ENCODE results near the gene NRXN3. TPM values are rescaled to one million over a fixed set of nuclear protein-coding genes. Genes with fewer than 3 reads are reported as not detected.

NRXN3 gene
- total RNA-seq, 1 experiment from 2014 or later, result not detected

GRCh38 chr14:78455896-78456435 is 285.8 kb downstream of the NRXN3 start:
- Histone ChIP-seq H4K20me1 (ENCODE audit: insufficient read depth) (no peaks in the 10 kb centered on the region), H3K4me2 (ENCODE audit: low read length) (no peak overlapping the region), H2AFZ (ENCODE audit: low read depth, low read length, poor library complexity, severe bottlenecking) (no peak overlapping the region), H3K4me3 (replicated peaks in 1 of 2; ENCODE audit: low read depth in 1 of 2, low read length in 2 of 2) (no peak overlapping the region), H3K9ac (ENCODE audit: low read length) (no peak overlapping the region), H3K27ac (ENCODE audit: low read depth, low read length) (no peak overlapping the region), H3K79me2 (ENCODE audit: insufficient read depth, low read length) (no peaks in the 10 kb centered on the region), H3K9me2 (ENCODE audit: insufficient read depth) (no peaks in the 10 kb centered on the region), H3K27me3 (ENCODE audit: insufficient read depth, low read length) (no peaks in the 10 kb centered on the region; the same call in 1 of the 2 replicates), H3K4me1 (ENCODE audit: control insufficient read depth in 1 of 2, insufficient read depth in 2 of 2, low read length in 2 of 2) (no peaks in the 10 kb centered on the region), H3K9me3 (ENCODE audit: control insufficient read depth in 1 of 2, insufficient read depth in 1 of 2, low read depth in 1 of 2, low read length in 2 of 2) (no peaks in the 10 kb centered on the region), H3K36me3 (ENCODE audit: control insufficient read depth in 1 of 2, insufficient read depth in 2 of 2, low read length in 2 of 2) (no peaks in the 10 kb centered on the region)
- DNase-seq (ENCODE audit: low read depth, low spot score), result no peak
- no TSS peak for BruUV-seq (replicated peaks)
- intact Hi-C loops (cut with micrococcal nuclease), result no loop called here
- ATAC-seq, result no peak
- ChIA-PET RAD21 (ENCODE audit: low non-redundant PET in 1 of 2, low total read pairs in 2 of 2, uncharacterized antibody in 2 of 2, unreplicated experiment in 2 of 2) (no interaction called here), CTCF (no interaction called here), POLR2A (no interaction called here)
- no peak for TF ChIP-seq SIN3A (IDR thresholded peaks at IDR 0.05; ENCODE audit: low read depth)
- TF ChIP-seq CEBPB (IDR thresholded peaks at IDR 0.05; ENCODE audit: low read depth), result no peak
- TF ChIP-seq, protein P1, sequence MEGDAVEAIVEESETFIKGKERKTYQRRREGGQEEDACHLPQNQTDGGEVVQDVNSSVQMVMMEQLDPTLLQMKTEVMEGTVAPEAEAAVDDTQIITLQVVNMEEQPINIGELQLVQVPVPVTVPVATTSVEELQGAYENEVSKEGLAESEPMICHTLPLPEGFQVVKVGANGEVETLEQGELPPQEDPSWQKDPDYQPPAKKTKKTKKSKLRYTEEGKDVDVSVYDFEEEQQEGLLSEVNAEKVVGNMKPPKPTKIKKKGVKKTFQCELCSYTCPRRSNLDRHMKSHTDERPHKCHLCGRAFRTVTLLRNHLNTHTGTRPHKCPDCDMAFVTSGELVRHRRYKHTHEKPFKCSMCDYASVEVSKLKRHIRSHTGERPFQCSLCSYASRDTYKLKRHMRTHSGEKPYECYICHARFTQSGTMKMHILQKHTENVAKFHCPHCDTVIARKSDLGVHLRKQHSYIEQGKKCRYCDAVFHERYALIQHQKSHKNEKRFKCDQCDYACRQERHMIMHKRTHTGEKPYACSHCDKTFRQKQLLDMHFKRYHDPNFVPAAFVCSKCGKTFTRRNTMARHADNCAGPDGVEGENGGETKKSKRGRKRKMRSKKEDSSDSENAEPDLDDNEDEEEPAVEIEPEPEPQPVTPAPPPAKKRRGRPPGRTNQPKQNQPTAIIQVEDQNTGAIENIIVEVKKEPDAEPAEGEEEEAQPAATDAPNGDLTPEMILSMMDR (IDR thresholded peaks at IDR 0.05 in 2 of 3, conservative IDR thresholded peaks at IDR 0.05 in 1 of 3; ENCODE audit: borderline replicate concordance in 1 of 3, insufficient read depth in 1 of 3, low read depth in 2 of 3, low read length in 2 of 3), result no peak
- TF ChIP-seq CBX3 (IDR thresholded peaks at IDR 0.05; ENCODE audit: low read depth), result no peak
- TF ChIP-seq, protein P2, sequence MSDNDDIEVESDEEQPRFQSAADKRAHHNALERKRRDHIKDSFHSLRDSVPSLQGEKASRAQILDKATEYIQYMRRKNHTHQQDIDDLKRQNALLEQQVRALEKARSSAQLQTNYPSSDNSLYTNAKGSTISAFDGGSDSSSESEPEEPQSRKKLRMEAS (IDR thresholded peaks at IDR 0.05), result no peak
- no peak for TF ChIP-seq YY1 (IDR thresholded peaks at IDR 0.05; ENCODE audit: extremely low read depth, insufficient replicate concordance, low read depth, low read length)
- TF ChIP-seq SP1 (IDR thresholded peaks at IDR 0.05; ENCODE audit: low read depth), result no peak
- no peak for TF ChIP-seq TCF7L2 (IDR thresholded peaks at IDR 0.05; ENCODE audit: borderline replicate concordance, extremely low read depth, insufficient read depth, insufficient read length)
- TF ChIP-seq POLR2AphosphoS5 (IDR thresholded peaks at IDR 0.05; ENCODE audit: low read depth, low read length), result no peak
- TF ChIP-seq, protein P3, sequence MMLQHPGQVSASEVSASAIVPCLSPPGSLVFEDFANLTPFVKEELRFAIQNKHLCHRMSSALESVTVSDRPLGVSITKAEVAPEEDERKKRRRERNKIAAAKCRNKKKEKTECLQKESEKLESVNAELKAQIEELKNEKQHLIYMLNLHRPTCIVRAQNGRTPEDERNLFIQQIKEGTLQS (IDR thresholded peaks at IDR 0.05), result no peak
- TF ChIP-seq EZH2 (IDR thresholded peaks at IDR 0.05), result no peak
- TF ChIP-seq, protein P4, sequence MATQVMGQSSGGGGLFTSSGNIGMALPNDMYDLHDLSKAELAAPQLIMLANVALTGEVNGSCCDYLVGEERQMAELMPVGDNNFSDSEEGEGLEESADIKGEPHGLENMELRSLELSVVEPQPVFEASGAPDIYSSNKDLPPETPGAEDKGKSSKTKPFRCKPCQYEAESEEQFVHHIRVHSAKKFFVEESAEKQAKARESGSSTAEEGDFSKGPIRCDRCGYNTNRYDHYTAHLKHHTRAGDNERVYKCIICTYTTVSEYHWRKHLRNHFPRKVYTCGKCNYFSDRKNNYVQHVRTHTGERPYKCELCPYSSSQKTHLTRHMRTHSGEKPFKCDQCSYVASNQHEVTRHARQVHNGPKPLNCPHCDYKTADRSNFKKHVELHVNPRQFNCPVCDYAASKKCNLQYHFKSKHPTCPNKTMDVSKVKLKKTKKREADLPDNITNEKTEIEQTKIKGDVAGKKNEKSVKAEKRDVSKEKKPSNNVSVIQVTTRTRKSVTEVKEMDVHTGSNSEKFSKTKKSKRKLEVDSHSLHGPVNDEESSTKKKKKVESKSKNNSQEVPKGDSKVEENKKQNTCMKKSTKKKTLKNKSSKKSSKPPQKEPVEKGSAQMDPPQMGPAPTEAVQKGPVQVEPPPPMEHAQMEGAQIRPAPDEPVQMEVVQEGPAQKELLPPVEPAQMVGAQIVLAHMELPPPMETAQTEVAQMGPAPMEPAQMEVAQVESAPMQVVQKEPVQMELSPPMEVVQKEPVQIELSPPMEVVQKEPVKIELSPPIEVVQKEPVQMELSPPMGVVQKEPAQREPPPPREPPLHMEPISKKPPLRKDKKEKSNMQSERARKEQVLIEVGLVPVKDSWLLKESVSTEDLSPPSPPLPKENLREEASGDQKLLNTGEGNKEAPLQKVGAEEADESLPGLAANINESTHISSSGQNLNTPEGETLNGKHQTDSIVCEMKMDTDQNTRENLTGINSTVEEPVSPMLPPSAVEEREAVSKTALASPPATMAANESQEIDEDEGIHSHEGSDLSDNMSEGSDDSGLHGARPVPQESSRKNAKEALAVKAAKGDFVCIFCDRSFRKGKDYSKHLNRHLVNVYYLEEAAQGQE (IDR thresholded peaks at IDR 0.05; ENCODE audit: low read depth), result no peak
- no peak for TF ChIP-seq EGR1 (IDR thresholded peaks at IDR 0.05; ENCODE audit: low read depth)
- no peak for TF ChIP-seq ZNF274 (IDR thresholded peaks at IDR 0.05; ENCODE audit: low read depth, low read length)
- no peak for TF ChIP-seq FOSL1 (IDR thresholded peaks at IDR 0.05; ENCODE audit: low read depth)
- TF ChIP-seq SRF (IDR thresholded peaks at IDR 0.05; ENCODE audit: low read depth), result no peak
- TF ChIP-seq RAD21 (IDR thresholded peaks at IDR 0.05; ENCODE audit: low read depth), result no peak
- TF ChIP-seq JUND (IDR thresholded peaks at IDR 0.05), result no peak
- TF ChIP-seq, protein P5, sequence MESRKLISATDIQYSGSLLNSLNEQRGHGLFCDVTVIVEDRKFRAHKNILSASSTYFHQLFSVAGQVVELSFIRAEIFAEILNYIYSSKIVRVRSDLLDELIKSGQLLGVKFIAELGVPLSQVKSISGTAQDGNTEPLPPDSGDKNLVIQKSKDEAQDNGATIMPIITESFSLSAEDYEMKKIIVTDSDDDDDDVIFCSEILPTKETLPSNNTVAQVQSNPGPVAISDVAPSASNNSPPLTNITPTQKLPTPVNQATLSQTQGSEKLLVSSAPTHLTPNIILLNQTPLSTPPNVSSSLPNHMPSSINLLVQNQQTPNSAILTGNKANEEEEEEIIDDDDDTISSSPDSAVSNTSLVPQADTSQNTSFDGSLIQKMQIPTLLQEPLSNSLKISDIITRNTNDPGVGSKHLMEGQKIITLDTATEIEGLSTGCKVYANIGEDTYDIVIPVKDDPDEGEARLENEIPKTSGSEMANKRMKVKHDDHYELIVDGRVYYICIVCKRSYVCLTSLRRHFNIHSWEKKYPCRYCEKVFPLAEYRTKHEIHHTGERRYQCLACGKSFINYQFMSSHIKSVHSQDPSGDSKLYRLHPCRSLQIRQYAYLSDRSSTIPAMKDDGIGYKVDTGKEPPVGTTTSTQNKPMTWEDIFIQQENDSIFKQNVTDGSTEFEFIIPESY (IDR thresholded peaks at IDR 0.05; ENCODE audit: extremely low read depth, insufficient replicate concordance, low read length), result no peak

Measured in HCT116 (cell line).